ENCODE data around the gene RGPD8. TPM values are rescaled to one million over a fixed set of nuclear protein-coding genes. Genes with fewer than 3 reads are reported as not detected.
"Not testable (repeated sequence)": the region's sequence is repeated elsewhere in the genome, so short reads cannot be mapped to it uniquely, and the experiment has no call there.

Gene RGPD8
- total RNA-seq, 1 donor from 2014 or later, result 16.0 TPM

DNA sequence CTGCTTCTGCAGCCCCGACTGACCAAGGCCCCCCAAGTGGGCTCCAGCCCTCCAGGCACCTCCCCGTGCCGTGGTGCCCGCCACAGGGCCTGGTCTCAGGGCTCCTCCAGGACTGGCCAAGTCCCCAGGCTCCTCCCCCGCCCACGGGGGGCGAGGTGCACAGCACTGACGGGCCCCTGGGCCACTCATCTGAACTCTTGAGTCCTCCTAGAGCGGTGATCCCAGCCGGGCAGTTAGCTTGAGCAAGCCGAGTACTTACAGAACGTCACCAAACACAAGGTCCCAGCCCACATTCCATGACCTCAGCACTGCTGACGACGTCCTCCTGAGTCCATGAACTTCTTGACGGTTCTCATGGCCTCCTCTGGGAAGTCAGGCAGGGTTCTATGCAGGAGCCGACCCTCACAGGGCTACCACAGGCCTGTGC, 4.0 kb upstream of the RGPD8 start:
- H3K36me3 ChIP-seq; ATAC-seq; DNase-seq; H3K4me1 ChIP-seq; H3K4me3 ChIP-seq; H3K27me3 ChIP-seq (ENCODE audit: low read depth); H3K27ac ChIP-seq; intact Hi-C loops (cut with DNase I); H3K9me3 ChIP-seq: not testable (repeated sequence)

DNA sequence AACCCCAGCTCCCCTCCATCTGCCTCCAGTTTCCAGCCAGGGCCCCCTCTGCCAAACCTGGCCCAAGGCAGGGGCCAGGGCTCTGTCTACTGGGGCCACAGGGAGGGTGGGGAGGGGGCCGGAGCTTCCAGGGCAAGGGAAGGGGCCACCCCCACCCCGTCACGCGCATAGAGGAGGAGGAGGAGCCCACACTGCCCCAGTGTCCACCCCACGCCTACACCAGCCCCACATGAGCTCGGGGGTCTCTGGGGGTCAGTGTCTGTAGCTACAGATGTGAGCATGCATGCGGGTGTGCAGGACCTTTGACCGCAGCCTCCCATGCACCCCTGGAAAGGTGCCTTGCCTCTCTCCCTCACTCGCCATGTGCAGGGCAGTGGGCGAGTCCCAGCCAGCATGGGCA, 3.5 kb upstream of the RGPD8 start:
- H3K4me3 ChIP-seq; H3K36me3 ChIP-seq; H3K4me1 ChIP-seq; H3K9me3 ChIP-seq; ATAC-seq; DNase-seq; H3K27me3 ChIP-seq (ENCODE audit: low read depth); intact Hi-C loops (cut with DNase I); H3K27ac ChIP-seq: not testable (repeated sequence)

DNA sequence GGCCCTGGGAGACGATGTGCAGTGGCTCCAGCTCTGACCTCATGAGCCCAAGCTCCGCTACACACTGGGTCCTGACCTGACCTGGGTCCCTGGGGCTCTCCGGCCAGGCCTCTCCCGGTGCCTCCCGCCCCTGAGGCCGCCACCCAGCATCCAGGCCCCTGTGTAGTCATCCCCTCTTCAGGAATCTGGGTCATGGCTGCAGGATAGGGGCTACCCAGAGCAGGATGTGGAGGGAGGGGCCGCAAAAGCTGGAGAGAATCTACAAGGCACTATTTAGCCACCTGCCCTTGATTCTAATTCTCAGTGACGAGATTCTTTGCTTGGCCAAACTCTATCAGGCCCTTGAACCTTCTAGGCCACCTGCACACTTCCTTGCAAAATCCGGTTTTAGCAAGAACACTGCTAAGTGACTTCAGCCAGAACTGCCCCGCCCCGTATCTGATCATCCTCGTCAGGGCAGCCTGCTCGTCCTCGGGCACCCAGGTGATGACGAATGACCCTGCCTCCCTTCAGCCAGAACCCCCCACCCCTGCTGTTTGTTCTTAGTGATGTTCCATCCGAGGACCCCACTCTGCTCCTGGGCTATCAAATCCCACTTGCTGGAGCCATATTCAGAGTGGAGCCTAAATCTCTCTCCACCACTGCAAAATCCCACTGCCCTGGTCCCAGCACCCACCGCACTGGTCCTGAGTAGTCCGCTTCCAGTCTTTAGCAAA, 2.4 kb upstream of the RGPD8 start:
- H3K36me3 ChIP-seq; H3K27ac ChIP-seq; intact Hi-C loops (cut with DNase I); H3K4me3 ChIP-seq; H3K27me3 ChIP-seq (ENCODE audit: low read depth); H3K4me1 ChIP-seq; ATAC-seq; H3K9me3 ChIP-seq; DNase-seq: not testable (repeated sequence)

DNA sequence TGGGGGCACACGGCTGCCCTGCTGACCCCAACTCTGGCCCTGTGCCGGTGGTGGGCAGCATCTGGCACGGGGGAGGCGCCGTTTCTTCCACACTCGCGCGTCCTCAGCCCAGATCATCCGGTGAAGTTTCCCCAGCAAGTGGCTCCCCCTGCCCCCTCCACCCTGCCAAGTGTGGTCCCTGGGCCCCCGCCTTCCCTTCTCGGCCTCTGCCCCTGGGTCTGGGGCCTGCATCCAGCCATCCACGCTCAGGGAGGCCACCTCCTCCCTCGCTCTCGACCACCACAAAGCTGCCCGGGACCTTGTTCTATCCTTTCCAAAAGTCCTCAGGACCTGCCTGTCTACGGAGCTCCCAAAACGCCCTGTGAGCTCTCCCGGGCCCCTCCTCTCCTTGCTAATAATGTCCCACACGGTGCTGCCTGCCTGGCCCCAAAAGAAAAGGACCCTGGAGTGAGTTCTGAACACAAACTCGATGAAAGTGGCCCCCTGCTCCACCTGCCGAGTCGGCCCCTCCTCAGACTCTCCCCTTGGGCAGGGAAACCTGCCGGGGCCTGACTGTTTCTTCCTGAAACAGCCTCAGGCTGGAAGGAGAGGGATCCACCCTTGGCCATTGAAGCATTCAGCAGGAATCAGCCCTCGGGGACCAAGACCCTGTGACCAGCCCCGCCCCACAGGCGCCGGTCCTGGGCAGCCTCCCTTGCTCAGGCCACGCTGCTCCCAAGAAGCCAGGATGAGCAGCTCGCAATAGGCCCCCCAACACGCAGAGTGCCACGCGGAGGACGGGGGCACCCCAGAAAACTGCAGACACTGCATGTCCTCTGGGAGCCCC, 1.7 kb upstream of the RGPD8 start:
- H3K4me1 ChIP-seq; H3K36me3 ChIP-seq; DNase-seq; H3K4me3 ChIP-seq; H3K9me3 ChIP-seq; H3K27ac ChIP-seq; intact Hi-C loops (cut with DNase I); H3K27me3 ChIP-seq (ENCODE audit: low read depth); ATAC-seq: not testable (repeated sequence)

DNA sequence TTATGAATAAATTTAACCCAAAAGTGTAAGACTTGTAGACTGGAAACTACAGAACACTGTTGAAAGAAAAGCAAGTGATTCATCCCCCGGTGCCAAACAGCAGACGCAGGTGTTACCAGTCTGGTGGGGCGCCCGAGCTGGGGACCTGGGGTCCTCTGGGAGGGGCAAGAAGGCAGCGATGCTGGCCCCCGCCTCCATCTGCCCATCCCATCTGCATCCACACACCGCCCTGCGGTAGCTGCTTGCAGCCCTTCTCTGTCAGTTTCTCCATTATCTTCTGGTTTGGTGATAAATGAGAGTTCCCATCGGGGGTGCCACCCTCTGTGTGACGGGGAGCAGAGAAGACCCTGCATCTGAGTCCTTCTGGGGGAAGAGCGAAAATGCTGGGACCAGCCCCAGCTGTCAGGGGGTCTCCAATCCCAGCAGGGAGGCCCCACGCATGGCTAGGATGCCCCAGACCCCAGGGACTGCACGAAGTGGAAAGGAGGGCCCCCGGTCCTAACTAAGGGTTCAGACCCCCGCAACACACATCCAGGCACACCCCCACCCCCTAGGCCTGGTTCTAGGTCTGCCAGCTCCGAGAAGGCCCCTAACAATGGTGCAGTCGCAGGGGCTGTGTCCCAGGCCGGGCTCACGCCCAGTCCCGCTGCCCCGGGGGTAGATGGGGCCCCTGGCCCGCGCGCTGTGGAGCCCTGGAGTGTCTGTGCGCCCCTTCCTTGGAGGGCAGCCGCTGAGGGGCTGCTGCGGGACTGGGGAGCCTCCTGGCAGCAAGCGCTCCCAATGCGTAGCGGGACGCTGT, 686 bp upstream of the RGPD8 start:
- TF ChIP-seq, protein P1, sequence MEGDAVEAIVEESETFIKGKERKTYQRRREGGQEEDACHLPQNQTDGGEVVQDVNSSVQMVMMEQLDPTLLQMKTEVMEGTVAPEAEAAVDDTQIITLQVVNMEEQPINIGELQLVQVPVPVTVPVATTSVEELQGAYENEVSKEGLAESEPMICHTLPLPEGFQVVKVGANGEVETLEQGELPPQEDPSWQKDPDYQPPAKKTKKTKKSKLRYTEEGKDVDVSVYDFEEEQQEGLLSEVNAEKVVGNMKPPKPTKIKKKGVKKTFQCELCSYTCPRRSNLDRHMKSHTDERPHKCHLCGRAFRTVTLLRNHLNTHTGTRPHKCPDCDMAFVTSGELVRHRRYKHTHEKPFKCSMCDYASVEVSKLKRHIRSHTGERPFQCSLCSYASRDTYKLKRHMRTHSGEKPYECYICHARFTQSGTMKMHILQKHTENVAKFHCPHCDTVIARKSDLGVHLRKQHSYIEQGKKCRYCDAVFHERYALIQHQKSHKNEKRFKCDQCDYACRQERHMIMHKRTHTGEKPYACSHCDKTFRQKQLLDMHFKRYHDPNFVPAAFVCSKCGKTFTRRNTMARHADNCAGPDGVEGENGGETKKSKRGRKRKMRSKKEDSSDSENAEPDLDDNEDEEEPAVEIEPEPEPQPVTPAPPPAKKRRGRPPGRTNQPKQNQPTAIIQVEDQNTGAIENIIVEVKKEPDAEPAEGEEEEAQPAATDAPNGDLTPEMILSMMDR (IDR thresholded peaks at IDR 0.05), result no peak
- DNase-seq, result no peak
- no peak for ATAC-seq
- Histone ChIP-seq H3K9me3 (no peaks in the 10 kb centered on the region), H3K4me1 (no peaks in the 10 kb centered on the region), H3K4me3 (no peak overlapping the region), H3K27ac (no peak overlapping the region), H3K36me3 (no peaks in the 10 kb centered on the region), H3K27me3 (ENCODE audit: low read depth) (peaks cover 3% of the 10 kb centered on the region)
- intact Hi-C loops (cut with DNase I), result no loop called here

DNA sequence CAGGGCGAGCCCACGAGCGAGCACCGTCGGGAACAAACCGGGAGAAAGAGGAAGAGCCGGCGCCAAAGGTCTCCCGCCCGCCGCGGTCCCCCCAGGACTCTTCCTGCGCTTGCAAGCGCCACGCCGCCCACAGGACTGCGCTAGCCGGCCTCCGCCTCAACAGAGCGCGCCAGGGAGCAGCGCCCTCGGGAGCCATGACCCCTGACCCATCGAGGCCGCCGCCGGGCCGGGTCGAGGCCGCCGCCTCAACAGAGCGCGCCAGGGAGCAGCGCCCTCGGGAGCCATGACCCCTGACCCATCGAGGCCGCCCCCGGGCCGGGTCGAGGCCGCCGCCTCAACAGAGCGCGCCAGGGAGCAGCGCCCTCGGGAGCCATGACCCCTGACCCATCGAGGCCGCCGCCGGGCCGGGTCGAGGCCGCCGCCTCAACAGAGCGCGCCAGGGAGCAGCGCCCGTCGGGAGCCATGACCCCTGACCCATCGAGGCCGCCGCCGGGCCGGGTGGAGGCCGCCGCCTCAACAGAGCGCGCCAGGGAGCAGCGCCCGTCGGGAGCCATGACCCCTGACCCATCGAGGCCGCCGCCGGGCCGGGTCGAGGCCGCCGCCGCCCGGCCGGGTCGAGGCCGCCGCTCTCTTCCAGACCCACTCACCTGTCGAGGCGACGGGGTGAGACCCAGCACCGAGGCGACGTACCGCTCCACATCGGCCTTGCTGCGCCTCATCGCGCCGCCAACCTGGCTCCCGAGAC, 538 bp downstream of the RGPD8 start:
- intact Hi-C loops (cut with DNase I); H3K27me3 ChIP-seq (ENCODE audit: low read depth); H3K4me1 ChIP-seq; H3K9me3 ChIP-seq; H3K36me3 ChIP-seq: not testable (repeated sequence)
- Histone ChIP-seq H3K4me3 (peak overlapping the region; percentile 53), H3K27ac (peak overlapping the region; percentile 86)
- ATAC-seq (peak; percentile 61 to 73), DNase-seq (peak; percentile 71)

DNA sequence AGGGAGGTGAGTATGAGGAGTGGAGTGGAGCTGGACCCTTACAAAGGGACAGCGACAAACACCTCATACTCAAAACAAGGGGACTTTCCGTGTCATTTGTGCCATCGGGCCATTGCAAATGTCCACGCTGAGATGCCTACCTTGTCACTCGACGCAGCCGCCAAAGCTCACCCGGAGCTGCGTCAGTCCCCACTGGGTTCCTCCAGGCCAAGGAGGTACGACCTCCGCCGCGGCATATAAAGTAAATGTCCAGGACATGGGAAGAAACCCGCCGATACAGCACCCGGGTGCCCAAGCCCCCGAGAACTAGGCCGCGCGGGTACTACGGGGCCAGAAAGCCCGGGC, 1.1 kb downstream of the RGPD8 start:
- intact Hi-C loops (cut with DNase I); H3K27me3 ChIP-seq (ENCODE audit: low read depth); DNase-seq; H3K9me3 ChIP-seq; H3K36me3 ChIP-seq; H3K4me1 ChIP-seq; ATAC-seq: not testable (repeated sequence)
- peak overlapping the region; percentile 53 for H3K4me3 ChIP-seq
- peak overlapping the region; percentile 86 for H3K27ac ChIP-seq

DNA sequence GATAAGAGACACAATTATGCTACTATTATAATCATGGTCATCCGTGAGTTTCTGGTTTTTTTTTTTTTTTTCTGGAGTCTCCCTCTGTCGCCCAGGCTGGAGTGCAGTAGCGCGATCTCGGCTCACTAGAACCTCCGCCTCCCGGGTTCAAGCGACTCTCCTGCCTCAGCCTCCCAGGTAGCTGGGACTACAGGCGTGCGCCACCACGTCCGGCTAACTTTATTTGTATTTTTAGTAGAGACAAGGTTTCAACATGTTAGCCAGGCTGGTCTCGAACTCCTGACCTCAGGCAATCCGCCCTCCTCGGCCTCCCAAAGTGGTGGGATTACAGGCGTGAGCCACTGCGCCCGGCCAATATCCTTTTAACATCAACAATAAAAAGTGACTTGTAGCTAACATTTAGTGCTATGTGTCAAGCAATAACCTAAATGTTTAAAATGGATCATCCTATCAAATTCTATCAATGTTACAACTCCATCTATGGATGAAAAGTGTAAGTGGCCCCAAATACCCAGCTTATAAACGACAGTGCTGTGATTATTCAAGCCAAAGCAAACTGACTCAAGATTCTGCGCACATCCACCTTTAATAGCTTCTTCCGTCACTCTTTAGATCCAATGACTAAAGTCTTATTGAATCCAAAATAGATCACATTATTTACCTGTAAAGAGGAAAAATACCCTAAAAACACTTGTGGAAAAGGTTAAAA, 1.7 kb downstream of the RGPD8 start:
- H3K4me1 ChIP-seq; ATAC-seq; intact Hi-C loops (cut with DNase I); H3K36me3 ChIP-seq; H3K9me3 ChIP-seq; DNase-seq; H3K27me3 ChIP-seq (ENCODE audit: low read depth): not testable (repeated sequence)
- Histone ChIP-seq H3K27ac (peak overlapping the region; percentile 86), H3K4me3 (peak overlapping the region; percentile 53)

DNA sequence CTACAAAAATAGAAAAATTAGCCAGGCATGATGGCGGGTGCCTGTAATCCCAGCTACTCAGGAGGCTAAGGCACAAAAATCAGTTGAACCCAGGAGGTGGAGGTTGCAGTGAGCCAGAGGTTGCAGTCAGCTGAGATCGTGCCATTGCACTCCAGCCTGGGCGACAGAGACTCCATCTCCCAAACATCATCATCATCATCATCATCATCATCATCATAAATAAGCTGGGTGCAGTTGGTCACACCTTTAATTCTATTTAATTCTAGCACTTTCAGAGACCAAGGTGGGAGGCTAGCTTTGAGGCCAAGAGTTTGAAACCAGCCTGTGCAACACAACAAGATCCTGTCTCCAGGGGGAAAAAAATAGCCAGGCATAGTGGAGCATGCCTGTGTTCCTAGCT, 8.9 kb downstream of the RGPD8 start:
- H3K4me3 ChIP-seq; ATAC-seq; H3K4me1 ChIP-seq; H3K27me3 ChIP-seq (ENCODE audit: low read depth); intact Hi-C loops (cut with DNase I); H3K36me3 ChIP-seq; H3K27ac ChIP-seq; H3K9me3 ChIP-seq; DNase-seq: not testable (repeated sequence)

DNA sequence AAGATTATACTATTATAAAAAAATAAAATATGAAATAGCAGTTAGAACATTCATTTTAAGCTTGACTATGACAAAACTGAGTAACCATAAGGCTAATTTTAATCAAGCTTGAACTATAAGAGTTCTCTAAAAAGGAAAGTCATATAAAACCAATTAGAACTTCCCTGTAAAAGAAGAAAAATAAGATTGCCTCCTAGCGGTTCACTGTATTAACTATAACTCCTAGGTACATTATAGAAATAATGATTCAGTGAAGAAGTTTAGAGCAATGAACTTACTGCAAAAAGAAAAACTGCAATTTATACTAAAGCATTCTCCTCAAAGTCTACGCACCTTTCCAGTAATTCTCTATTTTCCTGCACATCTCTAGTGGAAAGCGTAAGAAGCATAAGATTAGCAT, 16.6 kb downstream of the RGPD8 start:
- ATAC-seq; DNase-seq; H3K27ac ChIP-seq; H3K9me3 ChIP-seq; H3K36me3 ChIP-seq; intact Hi-C loops (cut with DNase I); H3K4me1 ChIP-seq; H3K4me3 ChIP-seq; H3K27me3 ChIP-seq (ENCODE audit: low read depth): not testable (repeated sequence)

DNA sequence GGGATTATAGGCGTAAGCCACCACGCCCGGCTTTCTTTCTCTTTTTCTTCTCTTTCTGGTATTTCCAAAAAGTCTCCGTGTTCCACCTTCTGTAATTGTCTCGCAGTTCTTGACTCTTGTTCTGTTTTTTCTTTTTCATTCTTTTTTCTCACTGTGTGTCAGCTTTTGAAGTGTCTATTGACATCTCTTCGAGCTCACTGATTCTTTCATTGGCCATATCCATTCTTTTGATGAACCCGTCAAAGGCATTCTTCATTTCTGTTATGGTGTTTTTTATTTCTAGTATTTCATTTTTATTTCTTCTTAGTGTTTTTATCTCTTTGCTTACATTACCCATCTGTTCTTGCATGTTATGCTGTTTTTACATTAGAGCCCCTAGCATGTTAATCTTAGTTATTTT, 73.4 kb downstream of the RGPD8 start:
- ATAC-seq; DNase-seq; H3K9me3 ChIP-seq; intact Hi-C loops (cut with DNase I); H3K4me1 ChIP-seq; H3K27ac ChIP-seq; H3K36me3 ChIP-seq; H3K27me3 ChIP-seq (ENCODE audit: low read depth); H3K4me3 ChIP-seq: not testable (repeated sequence)

Measured in lower lobe of right lung (tissue), 2 donors.